GM23338 (cell line): ENCODE measurements around the gene CFAP157. TPM values are rescaled to one million over a fixed set of nuclear protein-coding genes. Genes with fewer than 3 reads are reported as not detected.
"Not testable (repeated sequence)": the region's sequence is repeated elsewhere in the genome, so short reads cannot be mapped to it uniquely, and the experiment has no call there.

Source experiments
- ATAC-seq: fragments of 200-7000 bp; cut with Tn5 transposase; 3 replicates; pipeline ENCODE4 v1.9.1; 2020
- DNase-seq: peaks from one replicate; pipeline ENCODE4 v3.0.0-alpha.2; 2015; ENCODE audit warnings: low spot score
- H2AFZ ChIP-seq: fragments of 200-600 bp; sonication (generic); 2 replicates; pipeline ENCODE4 v1.8.0; 2016; ENCODE audit warnings: antibody characterized with exemption, mild to moderate bottlenecking, moderate library complexity
- H3F3A ChIP-seq: fragments of 200-600 bp; sonication (generic); replicated peaks from 2 replicates; pipeline ENCODE4 v1.8.0; 2017; ENCODE audit warnings: antibody characterized with exemption, mixed run types, low read depth
- H3K27ac ChIP-seq: fragments of 200-600 bp; sonication (generic); 2 replicates; pipeline ENCODE4 v1.6.1; 2016; ENCODE audit warnings: low read depth
- H3K27me3 ChIP-seq: fragments of 200-600 bp; sonication (generic); 2 replicates; pipeline ENCODE4 v1.8.0; 2016; ENCODE audit warnings: mild to moderate bottlenecking, mixed run types, moderate library complexity; ENCODE audit not compliant: insufficient read depth
- H3K36me3 ChIP-seq: fragments of 200-600 bp; sonication (generic); 2 replicates; pipeline ENCODE4 v1.8.0; 2016; ENCODE audit warnings: mild to moderate bottlenecking; ENCODE audit not compliant: insufficient read depth
- H3K4me1 ChIP-seq: fragments of 200-600 bp; sonication (generic); 2 replicates; pipeline ENCODE4 v1.8.0; 2016; ENCODE audit warnings: mild to moderate bottlenecking, moderate library complexity; ENCODE audit not compliant: insufficient read depth
- H3K4me2 ChIP-seq: fragments of 200-600 bp; sonication (generic); 2 replicates; pipeline ENCODE4 v1.7.1; 2017; ENCODE audit warnings: mixed run types
- H3K4me3 ChIP-seq: fragments of 200-600 bp; sonication (generic); 2 replicates; pipeline ENCODE4 v1.6.1; 2016; ENCODE audit warnings: mixed run types
- H3K79me2 ChIP-seq: fragments of 200-600 bp; sonication (generic); replicated peaks from 2 replicates; pipeline ENCODE4 v1.8.0; 2017; ENCODE audit warnings: mild to moderate bottlenecking; ENCODE audit not compliant: insufficient read depth
- H3K9me2 ChIP-seq: fragments of 200-600 bp; sonication (generic); 2 replicates; pipeline ENCODE4 v1.8.0; 2017; ENCODE audit not compliant: insufficient read depth
- H4K20me1 ChIP-seq: fragments of 200-600 bp; sonication (generic); replicated peaks from 2 replicates; pipeline ENCODE4 v1.8.0; 2017; ENCODE audit warnings: mild to moderate bottlenecking; ENCODE audit not compliant: insufficient read depth
- H3K27ac Mint-ChIP-seq: 2 replicates; pipeline ENCODE4 v1.8.0; 2020; ENCODE audit warnings: inconsistent platforms, mild to moderate bottlenecking, moderate library complexity, mixed read lengths
- H3K27me3 Mint-ChIP-seq: 3 replicates; pipeline ENCODE4 v1.8.0; 2022; ENCODE audit warnings: low read depth, mild to moderate bottlenecking, moderate library complexity, mixed read lengths, inconsistent platforms; ENCODE audit not compliant: insufficient read depth, poor library complexity
- H3K36me3 Mint-ChIP-seq: 3 replicates; pipeline ENCODE4 v1.8.0; 2021; ENCODE audit warnings: low read depth, mild to moderate bottlenecking, inconsistent platforms, moderate library complexity, mixed read lengths
- H3K4me1 Mint-ChIP-seq: 3 replicates; pipeline ENCODE4 v1.8.0; 2020; ENCODE audit warnings: mild to moderate bottlenecking, inconsistent platforms, mixed read lengths
- H3K4me3 Mint-ChIP-seq: 3 replicates; pipeline ENCODE4 v1.8.0; 2021; ENCODE audit warnings: moderate library complexity, mild to moderate bottlenecking, inconsistent platforms, mixed read lengths
- H3K9me3 Mint-ChIP-seq: 3 replicates; pipeline ENCODE4 v1.8.0; 2020; ENCODE audit warnings: moderate library complexity, mild to moderate bottlenecking, inconsistent platforms, mixed read lengths
- JUNB ChIP-seq: IDR thresholded peaks from one replicate; pipeline ENCODE4 v1.6.1; 2016; ENCODE audit warnings: antibody characterized with exemption; ENCODE audit not compliant: unreplicated experiment
- NANOG ChIP-seq: IDR thresholded peaks from 2 replicates; pipeline ENCODE4 v1.6.1; 2016; ENCODE audit warnings: antibody characterized with exemption, borderline replicate concordance
- POLR2AphosphoS5 ChIP-seq: IDR thresholded peaks from 2 replicates; pipeline ENCODE4 v1.6.1; 2016; ENCODE audit warnings: antibody characterized with exemption, low read depth
- STAT1 ChIP-seq: IDR thresholded peaks from one replicate; pipeline ENCODE4 v1.6.1; 2016; ENCODE audit warnings: antibody characterized with exemption; ENCODE audit not compliant: unreplicated experiment
- ZNF114 ChIP-seq: fragments of 250-450 bp; sonication (Bioruptor Pico); IDR thresholded peaks from 2 replicates; pipeline ENCODE4 v1.5.0; 2020; ENCODE audit warnings: mild to moderate bottlenecking, moderate library complexity
- ZNF331 ChIP-seq: fragments of 250-450 bp; sonication (Bioruptor Pico); IDR thresholded peaks from 2 replicates; pipeline ENCODE4 v1.5.0; 2020; ENCODE audit warnings: low read depth, mild to moderate bottlenecking, moderate library complexity
- polyA plus RNA-seq: library from polyadenylated mRNA; unstranded; fragments of >200 nt; fragmentation: Nextera tagmentation; extraction: Ambion mirVana; gene quantifications from 2 replicates; pipeline ENCODE4 v1.2.1, GENCODE V29; 2016
- total RNA-seq: library from RNA; depleted of rRNA; stranded (reverse); fragments of >200 nt; shearing (Covaris generic); gene quantifications from 2 replicates; pipeline ENCODE4 v1.2.3, GENCODE V29; 2014
- TF ChIP-seq, protein P1 (sequence below): IDR thresholded peaks from 2 replicates; pipeline ENCODE4 v1.6.1; 2016; ENCODE audit warnings: antibody characterized with exemption
- TF ChIP-seq, protein P2 (sequence below): IDR thresholded peaks from one replicate; pipeline ENCODE4 v1.6.1; 2018; ENCODE audit warnings: antibody characterized with exemption; ENCODE audit not compliant: unreplicated experiment
- TF ChIP-seq, protein P3 (sequence below), 2 experiments: fragments of 200-600 bp in 1 of 2; sonication (generic) in 1 of 2; conservative IDR thresholded peaks; 2 replicates each; pipeline versions ENCODE4 v1.5.1 to v1.6.1; 2016 to 2017; ENCODE audit warnings: antibody characterized with exemption in 2 of 2, low read depth in 2 of 2, mild to moderate bottlenecking in 2 of 2, moderate library complexity in 1 of 2
- TF ChIP-seq, protein P4 (sequence below): fragments of 250-450 bp; sonication (Bioruptor Pico); IDR thresholded peaks from 2 replicates; pipeline ENCODE4 v1.5.0; 2020; ENCODE audit warnings: mild to moderate bottlenecking, moderate library complexity

The CFAP157 gene
- total and polyA plus RNA-seq, 2 experiments from 2014 or later = 0.17 to 0.55 TPM

DNA sequence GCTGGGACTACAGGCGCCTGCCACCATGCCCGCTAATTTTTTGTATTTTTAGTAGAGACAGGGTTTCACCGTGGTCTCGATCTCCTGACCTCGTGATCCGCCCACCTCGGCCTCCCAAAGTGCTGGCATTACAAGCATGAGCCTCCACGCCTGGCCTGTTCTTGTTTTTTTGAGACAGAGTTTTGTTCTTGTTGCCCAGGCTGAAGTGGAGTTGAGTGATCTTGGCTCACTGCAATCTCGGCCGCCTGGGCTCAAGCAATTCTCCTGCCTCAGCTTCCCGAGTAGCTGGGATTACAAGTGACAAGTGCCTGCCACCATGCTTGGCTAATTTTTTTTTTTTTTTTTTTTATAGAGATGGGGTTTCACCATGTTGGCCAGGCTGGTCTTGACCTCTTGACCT is 50.0 kb downstream of the CFAP157 start:
- H3K9me3 Mint-ChIP-seq, H3K36me3 ChIP-seq, H3F3A ChIP-seq, H3K36me3 Mint-ChIP-seq, H3K27ac ChIP-seq, ATAC-seq, H3K9me2 ChIP-seq, H3K4me2 ChIP-seq, H3K27ac Mint-ChIP-seq, H3K4me3 ChIP-seq, H3K79me2 ChIP-seq, H4K20me1 ChIP-seq, H3K4me3 Mint-ChIP-seq, H2AFZ ChIP-seq, H3K4me1 Mint-ChIP-seq, DNase-seq: not testable (repeated sequence)
- Histone ChIP-seq H3K4me1 (peaks cover 10% of the 10 kb centered on the region; the same call in 1 of the 2 replicates), H3K27me3 (peaks cover 14% of the 10 kb centered on the region)
- H3K27me3 Mint-ChIP-seq = peaks cover 18% of the 10 kb centered on the region

DNA sequence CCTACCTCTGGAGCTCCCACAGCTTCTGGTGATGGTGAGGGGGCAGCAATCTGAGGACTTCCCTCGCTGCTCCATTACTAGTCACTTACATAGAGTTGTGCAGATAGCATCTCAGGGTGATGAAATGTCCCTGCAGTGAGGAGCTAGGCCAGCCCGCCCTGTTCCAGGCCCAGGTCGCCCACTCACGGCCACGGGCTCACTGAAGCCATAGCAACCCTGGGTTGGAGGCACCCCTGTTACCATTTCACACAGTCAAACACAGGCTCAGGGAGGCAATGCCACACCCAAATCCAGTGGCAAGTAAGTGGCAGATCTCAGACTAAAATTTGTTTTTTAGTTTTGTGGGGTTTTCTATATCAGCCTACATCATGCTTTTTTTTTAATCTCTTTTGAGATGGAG is 52.1 kb downstream of the CFAP157 start:
- Histone ChIP-seq H3K9me2 (no peaks in the 10 kb centered on the region), H3K27ac (no peak overlapping the region), H3K79me2 (no peaks in the 10 kb centered on the region), H3K4me2 (no peak overlapping the region), H3K36me3 (no peaks in the 10 kb centered on the region), H2AFZ (no peak overlapping the region), H3F3A (peaks cover 8% of the 10 kb centered on the region; the same call in 1 of the 2 replicates), H4K20me1 (no peaks in the 10 kb centered on the region), H3K4me1 (peaks cover 22% of the 10 kb centered on the region), H3K4me3 (no peak overlapping the region), H3K27me3 (peaks cover 14% of the 10 kb centered on the region)
- no peak for ATAC-seq
- no peaks in the 10 kb centered on the region; the same call in 2 of the 3 replicates for H3K36me3 Mint-ChIP-seq
- peaks cover 27% of the 10 kb centered on the region for H3K4me1 Mint-ChIP-seq
- no peak overlapping the region for H3K27ac Mint-ChIP-seq
- H3K27me3 Mint-ChIP-seq = peaks cover 11% of the 10 kb centered on the region
- no peak for DNase-seq
- H3K9me3 Mint-ChIP-seq = no peaks in the 10 kb centered on the region
- no peak overlapping the region for H3K4me3 Mint-ChIP-seq
- TF ChIP-seq NANOG (no peak), JUNB (no peak), ZNF331 (CRISPR knock-in tag) (no peak), POLR2AphosphoS5 (no peak), STAT1 (no peak), ZNF114 (CRISPR knock-in tag) (no peak)
- TF ChIP-seq, protein P1, sequence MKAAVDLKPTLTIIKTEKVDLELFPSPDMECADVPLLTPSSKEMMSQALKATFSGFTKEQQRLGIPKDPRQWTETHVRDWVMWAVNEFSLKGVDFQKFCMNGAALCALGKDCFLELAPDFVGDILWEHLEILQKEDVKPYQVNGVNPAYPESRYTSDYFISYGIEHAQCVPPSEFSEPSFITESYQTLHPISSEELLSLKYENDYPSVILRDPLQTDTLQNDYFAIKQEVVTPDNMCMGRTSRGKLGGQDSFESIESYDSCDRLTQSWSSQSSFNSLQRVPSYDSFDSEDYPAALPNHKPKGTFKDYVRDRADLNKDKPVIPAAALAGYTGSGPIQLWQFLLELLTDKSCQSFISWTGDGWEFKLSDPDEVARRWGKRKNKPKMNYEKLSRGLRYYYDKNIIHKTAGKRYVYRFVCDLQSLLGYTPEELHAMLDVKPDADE = no peak
- TF ChIP-seq, protein P2, sequence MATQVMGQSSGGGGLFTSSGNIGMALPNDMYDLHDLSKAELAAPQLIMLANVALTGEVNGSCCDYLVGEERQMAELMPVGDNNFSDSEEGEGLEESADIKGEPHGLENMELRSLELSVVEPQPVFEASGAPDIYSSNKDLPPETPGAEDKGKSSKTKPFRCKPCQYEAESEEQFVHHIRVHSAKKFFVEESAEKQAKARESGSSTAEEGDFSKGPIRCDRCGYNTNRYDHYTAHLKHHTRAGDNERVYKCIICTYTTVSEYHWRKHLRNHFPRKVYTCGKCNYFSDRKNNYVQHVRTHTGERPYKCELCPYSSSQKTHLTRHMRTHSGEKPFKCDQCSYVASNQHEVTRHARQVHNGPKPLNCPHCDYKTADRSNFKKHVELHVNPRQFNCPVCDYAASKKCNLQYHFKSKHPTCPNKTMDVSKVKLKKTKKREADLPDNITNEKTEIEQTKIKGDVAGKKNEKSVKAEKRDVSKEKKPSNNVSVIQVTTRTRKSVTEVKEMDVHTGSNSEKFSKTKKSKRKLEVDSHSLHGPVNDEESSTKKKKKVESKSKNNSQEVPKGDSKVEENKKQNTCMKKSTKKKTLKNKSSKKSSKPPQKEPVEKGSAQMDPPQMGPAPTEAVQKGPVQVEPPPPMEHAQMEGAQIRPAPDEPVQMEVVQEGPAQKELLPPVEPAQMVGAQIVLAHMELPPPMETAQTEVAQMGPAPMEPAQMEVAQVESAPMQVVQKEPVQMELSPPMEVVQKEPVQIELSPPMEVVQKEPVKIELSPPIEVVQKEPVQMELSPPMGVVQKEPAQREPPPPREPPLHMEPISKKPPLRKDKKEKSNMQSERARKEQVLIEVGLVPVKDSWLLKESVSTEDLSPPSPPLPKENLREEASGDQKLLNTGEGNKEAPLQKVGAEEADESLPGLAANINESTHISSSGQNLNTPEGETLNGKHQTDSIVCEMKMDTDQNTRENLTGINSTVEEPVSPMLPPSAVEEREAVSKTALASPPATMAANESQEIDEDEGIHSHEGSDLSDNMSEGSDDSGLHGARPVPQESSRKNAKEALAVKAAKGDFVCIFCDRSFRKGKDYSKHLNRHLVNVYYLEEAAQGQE = no peak
- TF ChIP-seq, protein P3, sequence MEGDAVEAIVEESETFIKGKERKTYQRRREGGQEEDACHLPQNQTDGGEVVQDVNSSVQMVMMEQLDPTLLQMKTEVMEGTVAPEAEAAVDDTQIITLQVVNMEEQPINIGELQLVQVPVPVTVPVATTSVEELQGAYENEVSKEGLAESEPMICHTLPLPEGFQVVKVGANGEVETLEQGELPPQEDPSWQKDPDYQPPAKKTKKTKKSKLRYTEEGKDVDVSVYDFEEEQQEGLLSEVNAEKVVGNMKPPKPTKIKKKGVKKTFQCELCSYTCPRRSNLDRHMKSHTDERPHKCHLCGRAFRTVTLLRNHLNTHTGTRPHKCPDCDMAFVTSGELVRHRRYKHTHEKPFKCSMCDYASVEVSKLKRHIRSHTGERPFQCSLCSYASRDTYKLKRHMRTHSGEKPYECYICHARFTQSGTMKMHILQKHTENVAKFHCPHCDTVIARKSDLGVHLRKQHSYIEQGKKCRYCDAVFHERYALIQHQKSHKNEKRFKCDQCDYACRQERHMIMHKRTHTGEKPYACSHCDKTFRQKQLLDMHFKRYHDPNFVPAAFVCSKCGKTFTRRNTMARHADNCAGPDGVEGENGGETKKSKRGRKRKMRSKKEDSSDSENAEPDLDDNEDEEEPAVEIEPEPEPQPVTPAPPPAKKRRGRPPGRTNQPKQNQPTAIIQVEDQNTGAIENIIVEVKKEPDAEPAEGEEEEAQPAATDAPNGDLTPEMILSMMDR (conservative IDR thresholded peaks at IDR 0.05; ENCODE audit: low read depth in 2 of 2) = no peak
- TF ChIP-seq, protein P4, sequence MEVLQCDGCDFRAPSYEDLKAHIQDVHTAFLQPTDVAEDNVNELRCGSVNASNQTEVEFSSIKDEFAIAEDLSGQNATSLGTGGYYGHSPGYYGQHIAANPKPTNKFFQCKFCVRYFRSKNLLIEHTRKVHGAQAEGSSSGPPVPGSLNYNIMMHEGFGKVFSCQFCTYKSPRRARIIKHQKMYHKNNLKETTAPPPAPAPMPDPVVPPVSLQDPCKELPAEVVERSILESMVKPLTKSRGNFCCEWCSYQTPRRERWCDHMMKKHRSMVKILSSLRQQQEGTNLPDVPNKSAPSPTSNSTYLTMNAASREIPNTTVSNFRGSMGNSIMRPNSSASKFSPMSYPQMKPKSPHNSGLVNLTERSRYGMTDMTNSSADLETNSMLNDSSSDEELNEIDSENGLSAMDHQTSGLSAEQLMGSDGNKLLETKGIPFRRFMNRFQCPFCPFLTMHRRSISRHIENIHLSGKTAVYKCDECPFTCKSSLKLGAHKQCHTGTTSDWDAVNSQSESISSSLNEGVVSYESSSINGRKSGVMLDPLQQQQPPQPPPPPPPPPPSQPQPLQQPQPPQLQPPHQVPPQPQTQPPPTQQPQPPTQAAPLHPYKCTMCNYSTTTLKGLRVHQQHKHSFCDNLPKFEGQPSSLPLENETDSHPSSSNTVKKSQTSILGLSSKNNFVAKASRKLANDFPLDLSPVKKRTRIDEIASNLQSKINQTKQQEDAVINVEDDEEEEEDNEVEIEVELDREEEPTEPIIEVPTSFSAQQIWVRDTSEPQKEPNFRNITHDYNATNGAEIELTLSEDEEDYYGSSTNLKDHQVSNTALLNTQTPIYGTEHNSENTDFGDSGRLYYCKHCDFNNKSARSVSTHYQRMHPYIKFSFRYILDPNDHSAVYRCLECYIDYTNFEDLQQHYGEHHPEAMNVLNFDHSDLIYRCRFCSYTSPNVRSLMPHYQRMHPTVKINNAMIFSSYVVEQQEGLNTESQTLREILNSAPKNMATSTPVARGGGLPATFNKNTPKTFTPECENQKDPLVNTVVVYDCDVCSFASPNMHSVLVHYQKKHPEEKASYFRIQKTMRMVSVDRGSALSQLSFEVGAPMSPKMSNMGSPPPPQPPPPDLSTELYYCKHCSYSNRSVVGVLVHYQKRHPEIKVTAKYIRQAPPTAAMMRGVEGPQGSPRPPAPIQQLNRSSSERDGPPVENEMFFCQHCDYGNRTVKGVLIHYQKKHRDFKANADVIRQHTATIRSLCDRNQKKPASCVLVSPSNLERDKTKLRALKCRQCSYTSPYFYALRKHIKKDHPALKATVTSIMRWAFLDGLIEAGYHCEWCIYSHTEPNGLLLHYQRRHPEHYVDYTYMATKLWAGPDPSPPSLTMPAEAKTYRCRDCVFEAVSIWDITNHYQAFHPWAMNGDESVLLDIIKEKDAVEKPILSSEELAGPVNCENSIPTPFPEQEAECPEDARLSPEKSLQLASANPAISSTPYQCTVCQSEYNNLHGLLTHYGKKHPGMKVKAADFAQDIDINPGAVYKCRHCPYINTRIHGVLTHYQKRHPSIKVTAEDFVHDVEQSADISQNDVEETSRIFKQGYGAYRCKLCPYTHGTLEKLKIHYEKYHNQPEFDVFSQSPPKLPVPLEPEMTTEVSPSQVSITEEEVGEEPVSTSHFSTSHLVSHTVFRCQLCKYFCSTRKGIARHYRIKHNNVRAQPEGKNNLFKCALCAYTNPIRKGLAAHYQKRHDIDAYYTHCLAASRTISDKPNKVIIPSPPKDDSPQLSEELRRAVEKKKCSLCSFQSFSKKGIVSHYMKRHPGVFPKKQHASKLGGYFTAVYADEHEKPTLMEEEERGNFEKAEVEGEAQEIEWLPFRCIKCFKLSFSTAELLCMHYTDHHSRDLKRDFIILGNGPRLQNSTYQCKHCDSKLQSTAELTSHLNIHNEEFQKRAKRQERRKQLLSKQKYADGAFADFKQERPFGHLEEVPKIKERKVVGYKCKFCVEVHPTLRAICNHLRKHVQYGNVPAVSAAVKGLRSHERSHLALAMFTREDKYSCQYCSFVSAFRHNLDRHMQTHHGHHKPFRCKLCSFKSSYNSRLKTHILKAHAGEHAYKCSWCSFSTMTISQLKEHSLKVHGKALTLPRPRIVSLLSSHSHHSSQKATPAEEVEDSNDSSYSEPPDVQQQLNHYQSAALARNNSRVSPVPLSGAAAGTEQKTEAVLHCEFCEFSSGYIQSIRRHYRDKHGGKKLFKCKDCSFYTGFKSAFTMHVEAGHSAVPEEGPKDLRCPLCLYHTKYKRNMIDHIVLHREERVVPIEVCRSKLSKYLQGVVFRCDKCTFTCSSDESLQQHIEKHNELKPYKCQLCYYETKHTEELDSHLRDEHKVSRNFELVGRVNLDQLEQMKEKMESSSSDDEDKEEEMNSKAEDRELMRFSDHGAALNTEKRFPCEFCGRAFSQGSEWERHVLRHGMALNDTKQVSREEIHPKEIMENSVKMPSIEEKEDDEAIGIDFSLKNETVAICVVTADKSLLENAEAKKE (CRISPR knock-in tag) = no peak
